GM12878 (cell line): ENCODE results near the gene ITIH2. TPM values are rescaled to one million over a fixed set of nuclear protein-coding genes. Genes with fewer than 3 reads are reported as not detected.

ENCODE experiments used
- ATAC-seq: fragments of 200-7000 bp; cut with Tn5 transposase; 3 replicates; pipeline ENCODE4 v1.9.1; 2020; ENCODE audit warnings: mild to moderate bottlenecking, moderate library complexity
- BruUV-seq: library from RNA; stranded (reverse); fragments of 400-500 nt; replicated peaks from 2 replicates; lab custom pipeline; 2021; lab: Mats Ljungman, UMichigan
- CTCF ChIA-PET: fragments of 300-600 bp; sonication (Branson Sonifier 250); formaldehyde crosslinking; extraction: SDS; loops from one replicate; lab custom pipeline; 2021; ENCODE audit warnings: inconsistent platforms; lab: Yijun Ruan, JAX
- POLR2A ChIA-PET: fragments of 350-600 bp; formaldehyde crosslinking; extraction: SDS; loops from one replicate; lab custom pipeline; 2021; ENCODE audit warnings: inconsistent platforms; lab: Charles Lee
- RAD21 ChIA-PET: fragments of 300-600 bp; sonication (Branson Sonifier 250); formaldehyde crosslinking; loops from one replicate; lab custom pipeline; 2023; ENCODE audit warnings: antibody characterized with exemption; ENCODE audit not compliant: unreplicated experiment; lab: Charles Lee
- SMC1A ChIA-PET: fragments of 300-600 bp; sonication (Branson Sonifier 250); formaldehyde crosslinking; loops from one replicate; lab custom pipeline; 2023; ENCODE audit not compliant: unreplicated experiment, uncharacterized antibody; lab: Charles Lee
- DNase-seq: peaks from one replicate; pipeline ENCODE4 v3.0.0-alpha.2; 2011; ENCODE audit warnings: low read depth, low spot score
- FAIRE-seq: peaks from 3 replicates; lab custom pipeline; 2011; peaks lifted over from hg19 to GRCh38; lab: Jason Lieb, UNC
- H2AFZ ChIP-seq: 2 replicates; pipeline ENCODE4 v1.6.0; 2011; ENCODE audit warnings: low read depth, low read length, control low read depth; ENCODE audit not compliant: control insufficient read depth
- H3K27ac ChIP-seq: 2 replicates; pipeline ENCODE4 v1.5.1; 2011; ENCODE audit warnings: control low read depth; ENCODE audit not compliant: control insufficient read depth, insufficient read depth
- H3K27me3 ChIP-seq, 2 experiments: replicated peaks in 1 of 2; 2 replicates each; pipeline versions ENCODE4 v1.6.0 to v1.6.1; 2011; ENCODE audit warnings: low read length in 1 of 2; ENCODE audit not compliant: control insufficient read depth in 2 of 2, insufficient read depth in 2 of 2
- H3K36me3 ChIP-seq, 2 experiments: 2 replicates each; pipeline ENCODE4 v1.5.1; 2011; ENCODE audit warnings: low read length in 1 of 2; ENCODE audit not compliant: control insufficient read depth in 2 of 2, insufficient read depth in 2 of 2
- H3K4me1 ChIP-seq: 2 replicates; pipeline ENCODE4 v1.6.1; 2011; ENCODE audit warnings: mild to moderate bottlenecking, low read length, moderate library complexity, mixed read lengths; ENCODE audit not compliant: control insufficient read depth, insufficient read depth
- H3K4me2 ChIP-seq: 2 replicates; pipeline ENCODE4 v1.6.0; 2011; ENCODE audit warnings: control low read depth; ENCODE audit not compliant: control insufficient read depth, insufficient read depth
- H3K4me3 ChIP-seq: fragments of 200-600 bp; sonication (generic); 2 replicates; pipeline ENCODE4 v1.5.1; 2016
- H3K79me2 ChIP-seq: 2 replicates; pipeline ENCODE4 v1.6.0; 2011; ENCODE audit warnings: low read length; ENCODE audit not compliant: control insufficient read depth, insufficient read depth
- H3K9ac ChIP-seq: 2 replicates; pipeline ENCODE4 v1.8.0; 2011; ENCODE audit warnings: low read length, control low read depth, mixed read lengths; ENCODE audit not compliant: control insufficient read depth, insufficient read depth
- H3K9me3 ChIP-seq: replicated peaks from 3 replicates; pipeline ENCODE4 v1.5.1; 2011; ENCODE audit warnings: mild to moderate bottlenecking, low read length; ENCODE audit not compliant: control insufficient read depth, insufficient read depth
- H4K20me1 ChIP-seq: 2 replicates; pipeline ENCODE4 v1.6.0; 2011; ENCODE audit not compliant: control insufficient read depth, insufficient read depth
- MEF2A ChIP-seq: IDR thresholded peaks from 2 replicates; pipeline ENCODE4 v1.6.1; 2011; ENCODE audit warnings: low read depth, mild to moderate bottlenecking, low read length, moderate library complexity; ENCODE audit not compliant: insufficient read depth
- NR2C2 ChIP-seq: IDR thresholded peaks from 2 replicates; pipeline ENCODE4 v1.6.1; 2011; ENCODE audit warnings: borderline replicate concordance, low read depth; ENCODE audit not compliant: control insufficient read depth, insufficient read length
- ZNF384 ChIP-seq: IDR thresholded peaks from 2 replicates; pipeline ENCODE4 v1.6.1; 2012; ENCODE audit warnings: low read depth, mild to moderate bottlenecking, low read length, improper control_type of control experiment, borderline replicate concordance
- ZNF622 ChIP-seq: fragments of 450-650 bp; IDR thresholded peaks from 2 replicates; pipeline ENCODE4 v1.6.1; 2017; ENCODE audit warnings: mild to moderate bottlenecking, inconsistent platforms
- WGBS: methylation state at CpG from one replicate; pipeline ENCODE4 v1.1.6; 2016; ENCODE audit warnings: low lambda C conversion rate; ENCODE audit not compliant: insufficient replicate concordance, insufficient coverage; ENCODE audit errors: missing lambda C conversion rate; 5-methylcytosine and 5-hydroxymethylcytosine counted together
- in situ Hi-C: fragments of 300-500 bp; cut with MboI; formaldehyde crosslinking; loops from 9 replicates; pipeline ENCODE4 v1.14.3; 2018; ENCODE audit warnings: mixed read lengths
- intact Hi-C: fragments of 100-400 bp; cut with micrococcal nuclease; formaldehyde crosslinking; loops from one replicate; pipeline ENCODE4 v1.14.2; 2022; ENCODE audit not compliant: unreplicated experiment
- polyA plus RNA-seq, 11 experiments: library from polyadenylated mRNA; depleted of rRNA in 4 of 11; unstranded in 6 of 11; stranded (reverse) in 5 of 11; fragments of >200 nt; fragmentation: Nextera tagmentation in 4 of 11; fragmentation: Illumina TruSeq in 1 of 11; extraction: Ambion mirVana in 4 of 11; extraction: Trizol in 1 of 11; gene quantifications; 1 replicate in 1 of 11; 2 replicates in 10 of 11; pipeline versions ENCODE4 v1.2.1 to v1.2.3, GENCODE V29; 2011 to 2016; ENCODE audit warnings: inconsistent platforms in 2 of 11, missing spikeins in 2 of 11, low read depth in 1 of 11
- total RNA-seq, 4 experiments: library from RNA; depleted of rRNA in 3 of 4; stranded (reverse); fragments of >200 nt in 3 of 4; fragmentation: Illumina TruSeq in 1 of 4; extraction: Trizol in 1 of 4; gene quantifications; 2 replicates each; pipeline versions ENCODE4 v1.2.1 to v1.2.3, GENCODE V29; 2013 to 2021
- TF ChIP-seq, protein P1 (sequence below): fragments of 450-650 bp; IDR thresholded peaks from 2 replicates; pipeline ENCODE4 v1.6.1; 2017; ENCODE audit warnings: mild to moderate bottlenecking, moderate library complexity

ITIH2 gene
- total and polyA plus RNA-seq, 10 of the 15 experiments (the other 5 are each of a cell fraction or from before 2014, with no cell fraction given), result 0.05 to 0.72 (median 0.53) TPM; not detected in 7

DNA sequence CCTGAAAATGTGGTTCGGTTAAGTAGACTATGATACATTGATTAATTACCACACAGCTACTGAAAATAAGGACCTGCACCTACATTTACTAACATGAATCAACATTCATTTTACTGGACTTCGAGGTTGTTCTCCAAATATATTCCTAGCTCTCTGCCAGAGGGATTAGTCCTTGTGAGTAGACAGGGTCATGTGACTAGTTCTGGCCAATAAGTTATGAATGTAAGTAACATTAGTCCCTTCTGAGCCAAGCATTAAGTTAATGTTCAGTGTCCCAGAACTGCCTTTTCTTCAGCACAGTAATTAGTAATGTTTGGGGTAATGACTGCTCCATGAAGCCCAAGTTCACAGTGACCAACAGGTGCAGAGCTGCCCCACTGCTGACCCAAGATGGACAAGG is 45.6 kb upstream of the ITIH2 start (continued):
- TF ChIP-seq, protein P1, sequence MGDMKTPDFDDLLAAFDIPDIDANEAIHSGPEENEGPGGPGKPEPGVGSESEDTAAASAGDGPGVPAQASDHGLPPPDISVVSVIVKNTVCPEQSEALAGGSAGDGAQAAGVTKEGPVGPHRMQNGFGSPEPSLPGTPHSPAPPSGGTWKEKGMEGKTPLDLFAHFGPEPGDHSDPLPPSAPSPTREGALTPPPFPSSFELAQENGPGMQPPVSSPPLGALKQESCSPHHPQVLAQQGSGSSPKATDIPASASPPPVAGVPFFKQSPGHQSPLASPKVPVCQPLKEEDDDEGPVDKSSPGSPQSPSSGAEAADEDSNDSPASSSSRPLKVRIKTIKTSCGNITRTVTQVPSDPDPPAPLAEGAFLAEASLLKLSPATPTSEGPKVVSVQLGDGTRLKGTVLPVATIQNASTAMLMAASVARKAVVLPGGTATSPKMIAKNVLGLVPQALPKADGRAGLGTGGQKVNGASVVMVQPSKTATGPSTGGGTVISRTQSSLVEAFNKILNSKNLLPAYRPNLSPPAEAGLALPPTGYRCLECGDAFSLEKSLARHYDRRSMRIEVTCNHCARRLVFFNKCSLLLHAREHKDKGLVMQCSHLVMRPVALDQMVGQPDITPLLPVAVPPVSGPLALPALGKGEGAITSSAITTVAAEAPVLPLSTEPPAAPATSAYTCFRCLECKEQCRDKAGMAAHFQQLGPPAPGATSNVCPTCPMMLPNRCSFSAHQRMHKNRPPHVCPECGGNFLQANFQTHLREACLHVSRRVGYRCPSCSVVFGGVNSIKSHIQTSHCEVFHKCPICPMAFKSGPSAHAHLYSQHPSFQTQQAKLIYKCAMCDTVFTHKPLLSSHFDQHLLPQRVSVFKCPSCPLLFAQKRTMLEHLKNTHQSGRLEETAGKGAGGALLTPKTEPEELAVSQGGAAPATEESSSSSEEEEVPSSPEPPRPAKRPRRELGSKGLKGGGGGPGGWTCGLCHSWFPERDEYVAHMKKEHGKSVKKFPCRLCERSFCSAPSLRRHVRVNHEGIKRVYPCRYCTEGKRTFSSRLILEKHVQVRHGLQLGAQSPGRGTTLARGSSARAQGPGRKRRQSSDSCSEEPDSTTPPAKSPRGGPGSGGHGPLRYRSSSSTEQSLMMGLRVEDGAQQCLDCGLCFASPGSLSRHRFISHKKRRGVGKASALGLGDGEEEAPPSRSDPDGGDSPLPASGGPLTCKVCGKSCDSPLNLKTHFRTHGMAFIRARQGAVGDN, result no peak
- TF ChIP-seq MEF2A (no peak), ZNF384 (no peak)

DNA sequence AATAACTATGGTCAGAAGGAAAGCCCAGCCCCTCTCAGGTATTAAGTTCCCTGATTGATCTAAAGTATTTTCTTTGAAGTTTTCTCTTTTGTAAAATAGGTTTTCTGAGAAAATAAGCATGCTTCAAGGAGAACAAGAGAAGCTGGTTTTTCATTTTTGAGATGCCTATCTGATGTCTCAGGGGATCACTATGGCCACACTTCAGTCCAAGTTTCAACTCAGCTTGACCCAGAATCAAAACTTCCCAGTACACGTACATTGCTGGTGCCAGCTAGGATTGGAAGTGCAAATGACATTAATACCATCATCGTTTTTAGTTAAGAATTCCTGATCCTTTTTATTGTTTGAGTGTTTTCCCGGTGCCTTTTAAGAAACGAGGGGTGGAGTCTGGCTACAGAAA is 43.6 kb upstream of the ITIH2 start:
- BruUV-seq, result no TSS peak
- Histone ChIP-seq H3K4me2 (no peak overlapping the region), H3K4me1 (no peaks in the 10 kb centered on the region), H3K27ac (no peak overlapping the region), H3K9ac (no peak overlapping the region), H3K4me3 (no peak overlapping the region), H2AFZ (no peak overlapping the region), H3K9me3 (no peaks in the 10 kb centered on the region), H3K36me3 (no peaks in the 10 kb centered on the region), H3K79me2 (no peaks in the 10 kb centered on the region), H4K20me1 (no peaks in the 10 kb centered on the region), H3K27me3 (peaks cover 0 to 2% of the 10 kb centered on the region in 2 experiments; a peak in 2 of 4 replicates)
- FAIRE-seq, result no peak
- no peak for ATAC-seq
- ChIA-PET SMC1A (interaction anchor here (0.7 kb wide), 1 partner anchor 177 kb away, joined by 3 read pairs; no protein-coding TSS in a partner anchor), CTCF (interaction anchor here (1.0 kb wide), 1 partner anchor 134 kb away, joined by 3 read pairs; no protein-coding TSS in a partner anchor), RAD21 (no interaction called here), POLR2A (no interaction called here)
- no peak for DNase-seq
- WGBS, result 0% methylated on average over 4 of the region's 4 CpGs
- no peak for TF ChIP-seq NR2C2
- no peak for TF ChIP-seq ZNF622
- in situ Hi-C loops, result no loop called here
- intact Hi-C loops, result no loop called here
